ENCODE measurements around the gene KMT5B. TPM values are rescaled to one million over a fixed set of nuclear protein-coding genes. Genes with fewer than 3 reads are reported as not detected.

Gene KMT5B
- total and polyA plus RNA-seq, 10 of the 15 experiments (the other 5 are each of a cell fraction or from before 2014, with no cell fraction given), result 4.7 to 21.8 (median 18.0) TPM

- Histone ChIP-seq H3K27ac (ENCODE audit: control insufficient read depth, insufficient read depth) (no peak overlapping the region), H4K20me1 (ENCODE audit: control insufficient read depth, insufficient read depth) (no peaks in the 10 kb centered on the region), H3K9ac (ENCODE audit: control insufficient read depth, insufficient read depth, low read length) (no peak overlapping the region), H3K4me1 (ENCODE audit: control insufficient read depth, insufficient read depth, low read length) (peaks cover 5% of the 10 kb centered on the region), H3K4me2 (ENCODE audit: control insufficient read depth, insufficient read depth) (no peak overlapping the region), H3K9me3 (replicated peaks; ENCODE audit: control insufficient read depth, insufficient read depth, low read length) (peaks cover 2% of the 10 kb centered on the region; the same call in 1 of the 3 replicates), H3K27me3 (replicated peaks in 1 of 2; ENCODE audit: control insufficient read depth in 2 of 2, insufficient read depth in 2 of 2, low read length in 1 of 2) (no peaks in the 10 kb centered on the region), H3K79me2 (ENCODE audit: control insufficient read depth, insufficient read depth, low read length) (peaks cover 4% of the 10 kb centered on the region), H3K4me3 (no peak overlapping the region), H2AFZ (ENCODE audit: control insufficient read depth, low read depth, low read length) (no peak overlapping the region), H3K36me3 (ENCODE audit: control insufficient read depth in 2 of 2, insufficient read depth in 2 of 2, low read length in 1 of 2) (no peaks in the 10 kb centered on the region)
- in situ Hi-C loops (cut with MboI) (no loop called here), intact Hi-C loops (cut with micrococcal nuclease; ENCODE audit: unreplicated experiment) (loop anchor here (10.0 kb wide), 1 partner anchor 120 kb away; the partner anchor contains the start of gene UNC93B1)
- ChIA-PET CTCF (interaction anchor here (1.0 to 1.1 kb wide), 2 partner anchors 13 to 62 kb away, joined by 3 read pairs; no protein-coding TSS in a partner anchor), POLR2A (no interaction called here), RAD21 (ENCODE audit: unreplicated experiment) (interaction anchor here (1.4 kb wide), 1 partner anchor 10 kb away, joined by 3 read pairs; no protein-coding TSS in a partner anchor), SMC1A (ENCODE audit: uncharacterized antibody, unreplicated experiment) (no interaction called here)
- no peak for DNase-seq (ENCODE audit: low read depth, low spot score)
- ATAC-seq, result no peak
- TF ChIP-seq USF1 (IDR thresholded peaks at IDR 0.05; ENCODE audit: borderline replicate concordance, extremely low read length, insufficient read depth, low read depth, low read length) (no peak), ETV6 (conservative IDR thresholded peaks at IDR 0.05 in 1 of 2, IDR thresholded peaks at IDR 0.05 in 1 of 2; ENCODE audit: borderline replicate concordance in 1 of 2, low read depth in 1 of 2) (no peak)
- no TSS peak for BruUV-seq (replicated peaks)
- no peak for FAIRE-seq
- WGBS (ENCODE audit: insufficient coverage, insufficient replicate concordance, low lambda C conversion rate, missing lambda C conversion rate), result 71% methylated on average over 4 of the region's 4 CpGs
These were observed 87.9 kb downstream of the KMT5B start for GRCh38 chr11:68125164-68125563.

GRCh38 chr11:68122936-68123539, 90.1 kb downstream of the KMT5B start:
- peaks cover 23% of the 10 kb centered on the region for H3K79me2 ChIP-seq (ENCODE audit: control insufficient read depth, insufficient read depth, low read length)
- FAIRE-seq (no peak), ATAC-seq (no peak), DNase-seq (ENCODE audit: low read depth, low spot score) (no peak)
- H3K9me3 ChIP-seq (replicated peaks; ENCODE audit: control insufficient read depth, insufficient read depth, low read length), result no peaks in the 10 kb centered on the region
- SMC1A ChIA-PET (ENCODE audit: uncharacterized antibody, unreplicated experiment), result no interaction called here
- no peak overlapping the region for H3K9ac ChIP-seq (ENCODE audit: control insufficient read depth, insufficient read depth, low read length)
- H2AFZ ChIP-seq (ENCODE audit: control insufficient read depth, low read depth, low read length), result no peak overlapping the region
- no peaks in the 10 kb centered on the region for H3K27me3 ChIP-seq (replicated peaks in 1 of 2; ENCODE audit: control insufficient read depth in 2 of 2, insufficient read depth in 2 of 2, low read length in 1 of 2)
- H3K4me1 ChIP-seq (ENCODE audit: control insufficient read depth, insufficient read depth, low read length), result peaks cover 12% of the 10 kb centered on the region
- no peaks in the 10 kb centered on the region; a peak in 1 of 4 replicates for H3K36me3 ChIP-seq (ENCODE audit: control insufficient read depth in 2 of 2, insufficient read depth in 2 of 2, low read length in 1 of 2)
- no peak for TF ChIP-seq CBX3 (IDR thresholded peaks at IDR 0.05; ENCODE audit: borderline replicate concordance, low read depth)
- no peak for TF ChIP-seq RBBP5 (conservative IDR thresholded peaks at IDR 0.05)
- no peak for TF ChIP-seq USF2 (IDR thresholded peaks at IDR 0.05; ENCODE audit: borderline replicate concordance, low read depth, low read length)
- no peak for TF ChIP-seq HDGF (IDR thresholded peaks at IDR 0.05)
- no peak for TF ChIP-seq BCLAF1 (IDR thresholded peaks at IDR 0.05)
- in situ Hi-C loops (cut with MboI), result no loop called here
- 89% methylated on average over 9 of the region's 9 CpGs for WGBS (ENCODE audit: insufficient coverage, insufficient replicate concordance, low lambda C conversion rate, missing lambda C conversion rate)
- H3K27ac ChIP-seq (ENCODE audit: control insufficient read depth, insufficient read depth), result no peak overlapping the region
- intact Hi-C loops (cut with micrococcal nuclease; ENCODE audit: unreplicated experiment), result loop anchor here (10.0 kb wide), 1 partner anchor 118 kb away; the partner anchor contains the start of gene UNC93B1
- H3K4me2 ChIP-seq (ENCODE audit: control insufficient read depth, insufficient read depth), result no peak overlapping the region
- POLR2A ChIA-PET, result no interaction called here
- no peak overlapping the region for H3K4me3 ChIP-seq
- CTCF ChIA-PET, result no interaction called here
- RAD21 ChIA-PET (ENCODE audit: unreplicated experiment), result no interaction called here
- H4K20me1 ChIP-seq (ENCODE audit: control insufficient read depth, insufficient read depth), result no peaks in the 10 kb centered on the region
- BruUV-seq (replicated peaks), result no TSS peak
